Small intestine (tissue), 7 donors: Measurements from ENCODE around the gene NUBP2. TPM values are rescaled to one million over a fixed set of nuclear protein-coding genes. Genes with fewer than 3 reads are reported as not detected.
A peak's percentile ranks its signal among the peaks of the same experiment; 100 is the strongest.

Experiments
- DNase-seq, 2 donors: peaks; one replicate each; pipeline versions ENCODE4 v3.0.0 to v3.0.0-alpha.2; 2013
- FAIRE-seq: peaks from 2 replicates; lab custom pipeline; 2012; peaks lifted over from hg19 to GRCh38; lab: Jason Lieb, UNC
- H3K27ac ChIP-seq, 3 donors: one replicate each; pipeline ENCODE4 v1.5.1; 2013; ENCODE audit warnings: low read length in 2 of 3, mild to moderate bottlenecking in 2 of 3, control low read depth in 1 of 3, inconsistent platforms in 1 of 3, low read depth in 1 of 3, moderate library complexity in 1 of 3
- H3K27me3 ChIP-seq, 3 donors: one replicate each; pipeline ENCODE4 v1.6.1; 2013; ENCODE audit warnings: low read length in 3 of 3, inconsistent platforms in 1 of 3; ENCODE audit not compliant: control insufficient read depth in 3 of 3, insufficient read depth in 3 of 3
- H3K36me3 ChIP-seq, 3 donors: one replicate each; pipeline ENCODE4 v1.6.1; 2013; ENCODE audit warnings: low read length in 3 of 3, inconsistent platforms in 1 of 3, low read depth in 1 of 3, mild to moderate bottlenecking in 1 of 3, moderate library complexity in 1 of 3; ENCODE audit not compliant: control insufficient read depth in 3 of 3, insufficient read depth in 2 of 3
- H3K4me1 ChIP-seq, 3 donors: one replicate each; pipeline ENCODE4 v1.6.1; 2013; ENCODE audit warnings: low read length in 2 of 3, inconsistent platforms in 1 of 3, low read depth in 1 of 3, mild to moderate bottlenecking in 1 of 3, moderate library complexity in 1 of 3; ENCODE audit not compliant: control insufficient read depth in 3 of 3, insufficient read depth in 2 of 3
- H3K4me3 ChIP-seq, 3 donors: one replicate each; pipeline ENCODE4 v1.5.1; 2013; ENCODE audit warnings: low read length in 3 of 3, control low read depth in 1 of 3, inconsistent platforms in 1 of 3, low read depth in 1 of 3, mild to moderate bottlenecking in 1 of 3, moderate library complexity in 1 of 3
- H3K9me3 ChIP-seq, 2 donors: one replicate each; pipeline ENCODE4 v1.6.1; 2013; ENCODE audit warnings: low read depth in 1 of 2, low read length in 1 of 2; ENCODE audit not compliant: control insufficient read depth in 2 of 2, insufficient read depth in 1 of 2
- WGBS, 3 donors: extraction: QIAGEN DNeasy Blood & Tissue Kit; methylation state at CpG; one replicate each; pipeline ENCODE4 v1.1.7; 2013; 5-methylcytosine and 5-hydroxymethylcytosine counted together
- polyA plus RNA-seq, 4 donors: library from polyadenylated mRNA; stranded (reverse) in 3 of 4; unstranded in 1 of 4; fragments of 200-250 nt in 3 of 4; fragments of 120-200 nt in 1 of 4; gene quantifications; one replicate each; pipeline versions ENCODE4 v1.2.1 to v1.2.3, GENCODE V29; 2013
- donor health status: healthy with polysubstance abuse.
- donor health status: control.
- donor health status: control.
- donor health status: Bipolar disorder and iron deficiency.
- donor health status: healthy.

Gene NUBP2
- polyA plus RNA-seq, 4 donors = 38.6 to 70.7 (median 61.8) TPM

DNA sequence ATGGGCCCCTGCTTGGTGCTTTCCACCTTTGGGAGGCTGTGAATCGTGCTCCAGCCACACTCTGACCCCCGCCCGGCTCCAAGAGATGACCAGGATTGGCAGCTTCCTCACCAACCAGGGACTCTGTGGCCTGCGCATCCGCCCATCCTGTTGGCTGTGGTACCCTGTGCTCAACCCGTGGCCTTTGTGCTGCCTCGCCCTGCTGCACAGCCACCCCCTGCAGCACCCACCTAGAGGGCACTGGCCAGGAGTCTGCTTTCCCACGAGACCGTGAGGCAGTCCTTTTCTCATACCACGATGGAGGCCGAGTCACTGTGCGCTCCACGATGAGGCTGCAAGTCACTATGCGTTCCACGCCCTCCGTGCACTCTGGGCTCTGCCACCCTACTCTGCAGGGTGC is 30.8 kb upstream of the NUBP2 start:
- WGBS, 3 donors = 95 to 96% (median 95%) methylated on average over 16 of the region's 16 CpGs
- H3K36me3 ChIP-seq = peaks cover 15 to 84% (median 22%) of the 10 kb centered on the region in 3 donors
- H3K27ac ChIP-seq = no peak overlapping the region
- DNase-seq (no peak), FAIRE-seq (no peak)
- no peaks in the 10 kb centered on the region for H3K27me3 ChIP-seq
- no peak overlapping the region for H3K4me3 ChIP-seq
- no peaks in the 10 kb centered on the region for H3K9me3 ChIP-seq
- H3K4me1 ChIP-seq = no peaks in the 10 kb centered on the region

DNA sequence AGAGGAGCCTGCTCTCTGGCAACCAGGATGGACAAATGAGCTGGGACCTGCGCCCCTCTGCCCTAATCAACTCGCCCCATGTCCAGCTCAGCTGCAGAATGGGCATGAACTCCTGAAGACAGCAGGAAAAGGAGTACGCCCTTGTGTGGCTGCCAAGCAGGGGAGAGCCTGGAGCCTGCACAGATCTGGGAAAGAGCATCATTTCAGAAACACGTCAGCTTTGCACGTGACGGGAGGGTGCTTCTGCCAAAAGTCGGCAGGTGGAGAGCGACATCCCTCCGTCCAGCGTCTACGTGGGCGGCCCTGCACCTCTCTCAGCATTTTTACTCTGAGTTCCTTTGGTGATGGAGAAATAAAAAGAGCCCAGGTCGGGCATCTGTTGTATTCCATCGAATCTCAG is 29.9 kb upstream of the NUBP2 start:
- no peak for FAIRE-seq

DNA sequence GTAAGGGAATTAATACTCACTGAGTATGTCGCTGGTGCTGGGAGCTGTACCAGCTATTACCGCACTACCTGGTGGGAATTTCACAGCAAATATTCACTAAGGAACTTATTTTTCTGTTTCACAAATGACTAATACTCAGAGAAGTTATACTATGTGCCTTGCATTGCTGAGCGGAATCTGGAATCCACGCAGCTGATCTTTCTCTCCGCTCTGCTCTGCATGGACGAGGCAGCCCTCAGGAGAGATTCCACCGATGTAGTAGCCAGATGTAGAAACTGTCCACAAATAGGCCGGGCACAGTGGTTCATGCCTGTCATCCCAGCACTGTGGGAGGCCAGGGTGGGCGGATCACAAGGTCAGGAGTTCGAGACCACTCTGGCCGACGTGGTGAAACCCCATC is 28.6 kb upstream of the NUBP2 start:
- WGBS, 3 donors = 96 to 98% (median 97%) methylated on average over 12 of the region's 12 CpGs
- no peak for FAIRE-seq
- H3K36me3 ChIP-seq = peaks cover 4 to 80% (median 15%) of the 10 kb centered on the region in 3 donors

More for the DNA sequence above, 29.9 kb upstream of the NUBP2 start:
- Histone ChIP-seq H3K36me3 (peaks cover 10 to 81% (median 19%) of the 10 kb centered on the region in 3 donors), H3K27me3 (no peaks in the 10 kb centered on the region), H3K9me3 (no peaks in the 10 kb centered on the region), H3K27ac (no peak overlapping the region), H3K4me3 (no peak overlapping the region), H3K4me1 (peaks cover 0 to 5% (median 5%) of the 10 kb centered on the region in 3 donors)
- 96 to 97% (median 97%) methylated on average over 14 of the region's 14 CpGs for WGBS, 3 donors
- no peak for DNase-seq

GRCh38 chr16:1757714-1758461 is 24.9 kb upstream of the NUBP2 start:
- peaks cover 0 to 11% (median 5%) of the 10 kb centered on the region in 3 donors for H3K4me1 ChIP-seq
- 25 to 70% (median 64%) methylated on average over 34 to 37 of the region's 37 CpGs for WGBS, 3 donors
- H3K27me3 ChIP-seq = no peaks in the 10 kb centered on the region
- FAIRE-seq (no peak), DNase-seq (peak; percentile 83 to 87)
- peak overlapping the region in 1 of 3 donors; percentile 31 for H3K4me3 ChIP-seq
- peaks cover 2 to 79% (median 7%) of the 10 kb centered on the region in 3 donors for H3K36me3 ChIP-seq
- H3K9me3 ChIP-seq = no peaks in the 10 kb centered on the region
- peak overlapping the region; percentile 38 to 87 (median 84) for H3K27ac ChIP-seq

More for the DNA sequence above, 28.6 kb upstream of the NUBP2 start:
- peaks cover 0 to 11% (median 5%) of the 10 kb centered on the region in 3 donors for H3K4me1 ChIP-seq
- DNase-seq = no peak
- H3K27ac ChIP-seq = no peak overlapping the region
- H3K4me3 ChIP-seq = no peak overlapping the region
- H3K27me3 ChIP-seq = no peaks in the 10 kb centered on the region
- H3K9me3 ChIP-seq = no peaks in the 10 kb centered on the region

- 92 to 93% (median 93%) methylated on average over 18 of the region's 18 CpGs for WGBS, 3 donors
- H3K9me3 ChIP-seq = no peaks in the 10 kb centered on the region
- FAIRE-seq (no peak), DNase-seq (no peak)
- peaks cover 2 to 79% (median 7%) of the 10 kb centered on the region in 3 donors for H3K36me3 ChIP-seq
- H3K27me3 ChIP-seq = no peaks in the 10 kb centered on the region
- peaks cover 0 to 11% (median 5%) of the 10 kb centered on the region in 3 donors for H3K4me1 ChIP-seq
- H3K27ac ChIP-seq = no peak overlapping the region
- no peak overlapping the region for H3K4me3 ChIP-seq
These were observed 23.8 kb upstream of the NUBP2 start for GRCh38 chr16:1758923-1759322.

DNA sequence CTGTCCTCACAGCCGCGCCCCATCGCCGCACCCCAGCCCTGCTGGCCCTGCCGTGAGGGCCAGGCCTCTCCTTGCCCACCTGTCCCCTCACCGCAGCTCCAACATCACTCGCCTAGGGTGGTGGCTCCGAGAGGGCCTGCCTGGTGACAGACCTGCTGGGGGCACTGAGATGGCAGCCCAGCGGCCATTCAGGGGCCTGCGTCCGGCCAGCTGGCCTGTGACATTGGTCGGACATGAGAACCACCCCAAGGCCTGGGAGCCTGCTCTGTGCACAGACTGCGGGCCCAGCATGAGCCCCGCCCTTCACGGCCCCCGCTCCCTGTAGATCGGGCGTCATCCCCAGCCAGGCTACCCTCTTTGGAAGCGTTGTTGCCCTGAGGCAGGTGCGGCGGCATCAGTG is 23.2 kb upstream of the NUBP2 start:
- peaks cover 2 to 79% (median 7%) of the 10 kb centered on the region in 3 donors for H3K36me3 ChIP-seq
- FAIRE-seq (no peak), DNase-seq (no peak)
- WGBS, 3 donors = 91 to 92% (median 91%) methylated on average over 20 to 21 of the region's 21 CpGs
- no peaks in the 10 kb centered on the region for H3K9me3 ChIP-seq
- peaks cover 0 to 11% (median 5%) of the 10 kb centered on the region in 3 donors for H3K4me1 ChIP-seq
- no peak overlapping the region for H3K27ac ChIP-seq
- no peaks in the 10 kb centered on the region for H3K27me3 ChIP-seq
- H3K4me3 ChIP-seq = no peak overlapping the region

DNA sequence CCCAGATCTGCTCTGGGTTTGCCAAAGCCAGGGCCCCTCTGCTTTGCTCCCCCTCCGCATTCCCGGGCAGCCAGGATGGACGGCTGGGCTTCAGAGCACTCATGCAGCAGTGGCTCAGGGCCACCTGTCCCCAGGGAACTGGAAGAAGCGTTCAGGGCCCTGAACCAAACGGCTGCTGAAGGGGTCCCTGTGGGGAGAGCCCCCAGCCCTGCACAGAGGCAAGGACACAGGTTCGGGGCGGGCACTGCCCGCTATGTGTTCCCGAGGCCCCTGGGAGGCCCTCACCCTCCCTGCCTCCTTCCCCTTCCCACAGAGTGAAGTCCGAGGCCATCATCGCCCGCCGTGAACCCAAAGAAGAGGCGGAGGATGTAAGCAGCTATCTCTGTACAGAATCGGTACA is 21.8 kb upstream of the NUBP2 start:
- no peak overlapping the region for H3K4me3 ChIP-seq
- WGBS, 3 donors = 90 to 97% (median 94%) methylated on average over 13 to 15 of the region's 15 CpGs
- peaks cover 0 to 11% (median 5%) of the 10 kb centered on the region in 3 donors for H3K4me1 ChIP-seq
- H3K27me3 ChIP-seq = no peaks in the 10 kb centered on the region
- DNase-seq (no peak), FAIRE-seq (no peak)
- H3K27ac ChIP-seq = no peak overlapping the region
- peaks cover under 1 to 87% (median 7%) of the 10 kb centered on the region in 3 donors for H3K36me3 ChIP-seq
- no peaks in the 10 kb centered on the region for H3K9me3 ChIP-seq

DNA sequence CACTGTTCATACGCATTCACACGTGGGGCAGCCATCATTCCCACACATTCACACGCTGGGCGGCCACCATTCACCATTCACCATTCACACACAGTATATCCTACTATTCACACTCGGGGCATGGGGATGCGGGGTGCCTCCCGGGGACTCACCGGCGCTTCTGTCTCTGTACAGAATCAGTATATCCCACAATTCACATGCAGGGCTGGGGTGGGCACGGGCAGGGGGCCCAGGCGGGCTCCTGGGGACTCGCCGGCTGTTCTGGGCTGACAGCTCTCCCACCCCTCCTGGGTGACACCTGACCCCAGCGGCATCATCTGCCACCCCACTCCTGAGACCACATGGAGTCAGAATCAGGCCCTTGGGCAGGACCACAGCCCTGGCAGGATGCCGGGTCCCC is 21.0 kb upstream of the NUBP2 start:
- Histone ChIP-seq H3K4me1 (peaks cover 0 to 11% (median 5%) of the 10 kb centered on the region in 3 donors), H3K9me3 (no peaks in the 10 kb centered on the region), H3K27me3 (no peaks in the 10 kb centered on the region), H3K4me3 (no peak overlapping the region), H3K36me3 (peaks cover 3 to 88% (median 7%) of the 10 kb centered on the region in 3 donors), H3K27ac (no peak overlapping the region)
- no peak for DNase-seq
- FAIRE-seq = no peak
- WGBS, 3 donors = 94 to 95% (median 95%) methylated on average over 14 to 15 of the region's 15 CpGs
